AG09309 (cell line): Measurements from ENCODE around the gene SLC24A1.

Experiments used
- DNase-seq: peaks from one replicate; pipeline ENCODE4 v3.0.0-alpha.2; 2010; ENCODE audit warnings: low read depth
- H3K4me3 ChIP-seq: 2 replicates; pipeline ENCODE4 v1.5.1; 2011; ENCODE audit warnings: mild to moderate bottlenecking, low read depth, low read length, moderate library complexity; ENCODE audit not compliant: control insufficient read depth
- TF ChIP-seq, protein P1 (sequence below): IDR thresholded peaks from 2 replicates; pipeline ENCODE4 v1.5.1; 2011; ENCODE audit warnings: mild to moderate bottlenecking, low read depth, low read length, inconsistent platforms; ENCODE audit not compliant: insufficient read depth, control insufficient read depth; ENCODE audit errors: missing control alignments

The SLC24A1 gene

DNA sequence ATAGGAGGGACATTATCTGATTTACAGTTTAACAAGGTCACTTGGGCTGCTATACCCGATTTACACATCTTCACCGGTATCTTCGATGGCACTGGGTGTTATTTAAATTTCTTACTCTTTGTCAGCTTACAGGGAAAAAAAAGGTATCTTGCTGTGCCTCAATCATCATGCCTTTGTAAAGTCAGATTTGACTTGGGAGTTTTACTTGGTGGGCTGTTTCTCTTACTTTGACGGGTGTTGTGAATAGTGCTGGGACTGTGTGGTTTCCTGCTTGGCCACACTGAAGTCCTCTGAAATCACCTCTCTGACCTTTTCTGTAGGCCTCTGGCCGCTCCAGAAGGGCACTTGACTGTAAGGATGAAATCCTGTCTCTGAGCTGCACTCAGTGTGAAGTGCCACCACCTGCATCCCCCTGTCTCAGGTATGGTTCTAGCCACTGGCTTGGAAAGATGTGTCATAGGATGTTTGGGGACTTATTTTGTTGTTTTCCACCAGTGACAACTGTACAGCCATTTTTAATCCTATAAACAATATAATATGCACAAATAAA is 3.1 kb upstream of the SLC24A1 start:
- TF ChIP-seq, protein P1, sequence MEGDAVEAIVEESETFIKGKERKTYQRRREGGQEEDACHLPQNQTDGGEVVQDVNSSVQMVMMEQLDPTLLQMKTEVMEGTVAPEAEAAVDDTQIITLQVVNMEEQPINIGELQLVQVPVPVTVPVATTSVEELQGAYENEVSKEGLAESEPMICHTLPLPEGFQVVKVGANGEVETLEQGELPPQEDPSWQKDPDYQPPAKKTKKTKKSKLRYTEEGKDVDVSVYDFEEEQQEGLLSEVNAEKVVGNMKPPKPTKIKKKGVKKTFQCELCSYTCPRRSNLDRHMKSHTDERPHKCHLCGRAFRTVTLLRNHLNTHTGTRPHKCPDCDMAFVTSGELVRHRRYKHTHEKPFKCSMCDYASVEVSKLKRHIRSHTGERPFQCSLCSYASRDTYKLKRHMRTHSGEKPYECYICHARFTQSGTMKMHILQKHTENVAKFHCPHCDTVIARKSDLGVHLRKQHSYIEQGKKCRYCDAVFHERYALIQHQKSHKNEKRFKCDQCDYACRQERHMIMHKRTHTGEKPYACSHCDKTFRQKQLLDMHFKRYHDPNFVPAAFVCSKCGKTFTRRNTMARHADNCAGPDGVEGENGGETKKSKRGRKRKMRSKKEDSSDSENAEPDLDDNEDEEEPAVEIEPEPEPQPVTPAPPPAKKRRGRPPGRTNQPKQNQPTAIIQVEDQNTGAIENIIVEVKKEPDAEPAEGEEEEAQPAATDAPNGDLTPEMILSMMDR = no peak
- DNase-seq = no peak
- no peak overlapping the region for H3K4me3 ChIP-seq

DNA sequence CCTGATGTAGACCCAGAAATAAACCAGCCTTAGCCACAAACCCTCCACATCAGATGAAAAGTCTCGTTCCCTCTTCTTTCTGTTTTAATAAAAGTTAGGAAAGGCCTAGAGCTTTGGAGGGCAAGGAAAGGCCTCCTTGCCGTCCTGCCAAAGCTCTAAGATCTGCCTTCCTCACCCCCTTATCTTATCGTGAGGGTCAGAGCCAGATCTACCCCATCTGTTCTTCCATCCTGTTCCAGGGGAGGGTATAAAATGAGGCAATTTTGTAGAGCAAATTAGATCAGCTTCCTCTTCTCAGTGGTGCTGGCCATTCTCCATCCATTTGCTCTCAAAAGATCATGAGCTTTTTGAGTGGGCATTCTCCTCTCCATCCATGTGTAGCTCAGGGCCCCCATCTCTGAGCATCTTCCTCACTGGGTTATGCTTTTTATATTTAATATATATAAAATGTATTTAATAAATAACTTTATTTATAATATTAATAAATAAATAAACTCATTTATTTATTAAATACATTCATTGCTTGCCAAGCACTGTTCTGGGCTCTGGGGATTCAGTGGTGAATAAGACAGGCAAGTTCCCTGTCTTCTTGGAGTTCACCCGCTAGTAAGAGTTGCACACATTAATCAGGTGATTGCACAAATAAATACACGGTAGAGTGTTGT is 2.0 kb upstream of the SLC24A1 start:
- TF ChIP-seq, protein P1 = no peak
- no peak overlapping the region for H3K4me3 ChIP-seq
- DNase-seq = no peak

DNA sequence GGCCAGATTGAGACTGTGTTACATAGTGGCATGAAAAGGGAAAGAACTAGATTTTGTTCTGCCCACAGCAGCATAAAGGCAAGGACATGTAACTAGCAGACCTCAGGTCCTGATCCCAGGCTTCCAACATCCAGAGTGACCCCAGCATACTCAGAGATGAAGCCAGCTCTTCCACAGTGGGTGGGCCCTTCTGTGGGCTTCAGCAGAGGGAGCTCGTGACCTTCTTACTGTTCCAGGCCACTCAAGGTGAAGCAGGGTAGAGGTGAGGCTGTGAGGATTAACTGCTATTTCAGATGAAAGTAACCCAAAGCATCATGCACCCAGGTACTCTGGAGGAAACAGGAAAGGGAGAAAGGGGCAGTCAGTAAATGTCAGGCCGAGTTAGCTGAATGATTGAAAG is 905 bp upstream of the SLC24A1 start:
- DNase-seq = no peak
- TF ChIP-seq, protein P1 = no peak
- no peak overlapping the region for H3K4me3 ChIP-seq

DNA sequence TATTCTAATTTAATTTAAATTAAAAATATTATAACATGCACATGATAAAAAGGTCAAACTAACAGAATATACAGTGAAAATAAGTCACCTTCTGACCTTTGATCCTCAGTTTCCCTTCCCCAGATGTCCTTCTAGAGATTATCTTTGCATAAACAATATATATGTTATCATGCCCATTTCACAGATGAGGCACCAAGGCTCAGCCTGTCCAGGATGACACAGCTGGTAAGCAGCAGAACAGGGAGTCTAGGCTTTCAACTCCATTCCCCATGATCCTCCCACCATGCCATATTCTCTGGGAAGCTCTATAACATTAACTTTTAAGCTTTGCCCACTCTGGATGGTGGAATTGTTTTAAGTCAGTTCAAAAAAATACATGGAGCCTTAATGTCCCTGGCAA is 1.4 kb downstream of the SLC24A1 start:
- H3K4me3 ChIP-seq = no peak overlapping the region
- TF ChIP-seq, protein P1 = no peak
- no peak for DNase-seq

DNA sequence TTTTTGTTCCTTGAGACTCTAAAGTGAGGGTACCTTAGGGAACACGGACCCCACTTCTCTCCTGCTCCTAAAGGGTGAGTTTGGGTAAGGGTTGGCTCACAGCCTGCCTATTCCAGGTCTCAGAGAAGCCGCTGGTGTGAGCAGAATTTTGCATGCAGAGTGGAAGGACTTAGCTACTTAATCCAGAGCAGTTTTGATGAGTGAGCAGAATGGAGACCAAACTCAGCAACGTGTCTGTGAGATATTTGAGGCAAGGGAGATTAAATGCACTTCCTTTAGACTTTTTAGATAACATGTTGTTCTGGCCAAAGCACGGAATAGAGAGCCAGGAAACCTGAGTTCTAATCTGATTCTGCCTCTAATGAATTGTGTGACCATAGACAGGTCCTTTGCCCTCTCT is 5.1 kb downstream of the SLC24A1 start:
- DNase-seq = no peak
- no peak overlapping the region for H3K4me3 ChIP-seq
- TF ChIP-seq, protein P1 = no peak

DNA sequence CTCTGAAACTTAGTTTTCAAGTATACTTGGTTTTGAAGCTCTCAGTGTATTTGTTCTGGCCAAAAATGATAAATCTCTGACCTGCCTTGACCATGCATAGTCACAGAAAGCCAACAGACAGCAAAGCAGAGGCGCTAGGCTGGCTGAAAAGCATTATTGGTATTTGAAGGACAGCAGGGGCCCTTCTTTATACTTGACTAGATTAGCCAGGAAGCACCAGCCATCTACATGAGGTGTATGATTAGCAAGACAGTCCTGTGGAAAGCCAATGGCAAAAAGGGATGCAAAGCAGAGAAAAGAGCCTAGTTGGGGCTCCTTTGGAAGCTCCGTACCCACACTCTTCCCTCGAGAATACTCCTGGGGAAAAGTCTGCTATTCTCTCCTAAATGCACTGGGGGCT is 7.8 kb downstream of the SLC24A1 start:
- H3K4me3 ChIP-seq = no peak overlapping the region
- DNase-seq = no peak
- TF ChIP-seq, protein P1 = no peak

DNA sequence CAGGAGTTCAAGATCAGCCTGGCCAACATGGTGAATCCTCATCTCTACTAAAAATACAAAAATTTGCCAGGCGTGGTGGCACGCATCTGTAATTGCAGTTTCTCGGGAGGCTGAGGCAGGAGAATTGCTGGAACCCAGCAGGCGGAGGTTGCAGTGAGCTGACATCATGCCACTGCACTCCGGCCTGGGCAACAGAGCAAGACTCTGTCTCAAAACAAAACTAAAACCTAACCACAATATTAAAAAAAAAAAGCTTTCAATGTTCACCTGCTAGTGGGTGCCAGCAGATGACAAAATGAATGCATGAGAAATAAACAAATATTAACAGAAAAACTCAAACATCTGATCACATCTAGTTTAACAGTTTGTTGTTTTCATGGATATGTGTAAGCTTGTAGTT is 9.0 kb downstream of the SLC24A1 start:
- DNase-seq = no peak
- TF ChIP-seq, protein P1 = no peak
- no peak overlapping the region for H3K4me3 ChIP-seq
